ENCODE measurements around the gene RNF2. TPM values are rescaled to one million over a fixed set of nuclear protein-coding genes. Genes with fewer than 3 reads are reported as not detected.

The RNF2 gene
- total and polyA plus RNA-seq, 2 donors from 2014 or later = 6.7 to 26.0 TPM

GRCh38 chr1:185016880-185017279, 28.5 kb upstream of the RNF2 start:
- H3K4me3 ChIP-seq (ENCODE audit: low read length in 3 of 3) = no peak overlapping the region
- DNase-seq = no peak
- peaks cover 0 to 7% (median 0%) of the 10 kb centered on the region in 3 donors for H3K4me1 ChIP-seq (ENCODE audit: control insufficient read depth in 2 of 3, insufficient read depth in 2 of 3, low read depth in 1 of 3, low read length in 3 of 3)
- H3K27me3 ChIP-seq (ENCODE audit: control insufficient read depth, insufficient read depth, low read length) = no peaks in the 10 kb centered on the region
- no peak for FAIRE-seq
- intact Hi-C loops (cut with DNase I) = no loop called here
- no peaks in the 10 kb centered on the region for H3K9me3 ChIP-seq (ENCODE audit: control insufficient read depth in 2 of 3, insufficient read depth in 1 of 3, low read length in 3 of 3)
- no peaks in the 10 kb centered on the region for H3K36me3 ChIP-seq (ENCODE audit: control insufficient read depth in 2 of 3, insufficient read depth in 3 of 3, low read length in 3 of 3)
- no peak for TF ChIP-seq CTCF (IDR thresholded peaks at IDR 0.05; ENCODE audit: borderline replicate concordance, extremely low read depth, insufficient read depth)
- no peak overlapping the region for H3K9ac ChIP-seq (ENCODE audit: low read length in 3 of 3)
- H3K27ac ChIP-seq (ENCODE audit: low read depth in 2 of 2, low read length in 2 of 2) = no peak overlapping the region

GRCh38 chr1:185017338-185017737, 28.0 kb upstream of the RNF2 start:
- Histone ChIP-seq H3K9ac (ENCODE audit: low read length in 3 of 3) (no peak overlapping the region), H3K27me3 (ENCODE audit: control insufficient read depth, insufficient read depth, low read length) (no peaks in the 10 kb centered on the region), H3K36me3 (ENCODE audit: control insufficient read depth in 2 of 3, insufficient read depth in 3 of 3, low read length in 3 of 3) (no peaks in the 10 kb centered on the region), H3K4me3 (ENCODE audit: low read length in 3 of 3) (no peak overlapping the region), H3K9me3 (ENCODE audit: control insufficient read depth in 2 of 3, insufficient read depth in 1 of 3, low read length in 3 of 3) (no peaks in the 10 kb centered on the region), H3K27ac (ENCODE audit: low read depth in 2 of 2, low read length in 2 of 2) (no peak overlapping the region), H3K4me1 (ENCODE audit: control insufficient read depth in 2 of 3, insufficient read depth in 2 of 3, low read depth in 1 of 3, low read length in 3 of 3) (peaks cover 0 to 7% (median 0%) of the 10 kb centered on the region in 3 donors)
- DNase-seq = no peak
- TF ChIP-seq CTCF (IDR thresholded peaks at IDR 0.05; ENCODE audit: borderline replicate concordance, extremely low read depth, insufficient read depth) = no peak
- no peak for FAIRE-seq
- intact Hi-C loops (cut with DNase I) = no loop called here

GRCh38 chr1:185017966-185018365, 27.4 kb upstream of the RNF2 start:
- Histone ChIP-seq H3K36me3 (ENCODE audit: control insufficient read depth in 2 of 3, insufficient read depth in 3 of 3, low read length in 3 of 3) (no peaks in the 10 kb centered on the region), H3K27me3 (ENCODE audit: control insufficient read depth, insufficient read depth, low read length) (no peaks in the 10 kb centered on the region), H3K9ac (ENCODE audit: low read length in 3 of 3) (no peak overlapping the region), H3K9me3 (ENCODE audit: control insufficient read depth in 2 of 3, insufficient read depth in 1 of 3, low read length in 3 of 3) (no peaks in the 10 kb centered on the region), H3K4me3 (ENCODE audit: low read length in 3 of 3) (no peak overlapping the region), H3K27ac (ENCODE audit: low read depth in 2 of 2, low read length in 2 of 2) (no peak overlapping the region), H3K4me1 (ENCODE audit: control insufficient read depth in 2 of 3, insufficient read depth in 2 of 3, low read depth in 1 of 3, low read length in 3 of 3) (peaks cover 0 to 7% (median 0%) of the 10 kb centered on the region in 3 donors)
- no peak for TF ChIP-seq CTCF (IDR thresholded peaks at IDR 0.05; ENCODE audit: borderline replicate concordance, extremely low read depth, insufficient read depth)
- intact Hi-C loops (cut with DNase I) = no loop called here
- FAIRE-seq (no peak), DNase-seq (no peak)

GRCh38 chr1:185027252-185027882, 18.0 kb upstream of the RNF2 start:
- no peak for FAIRE-seq
- TF ChIP-seq CTCF (IDR thresholded peaks at IDR 0.05; ENCODE audit: borderline replicate concordance, extremely low read depth, insufficient read depth) = no peak

More at GRCh38 chr1:185027252-185027882, 18.0 kb upstream of the RNF2 start:
- Histone ChIP-seq H3K27ac (ENCODE audit: low read depth in 2 of 2, low read length in 2 of 2) (no peak overlapping the region), H3K4me3 (ENCODE audit: low read length in 3 of 3) (no peak overlapping the region), H3K36me3 (ENCODE audit: control insufficient read depth in 2 of 3, insufficient read depth in 3 of 3, low read length in 3 of 3) (no peaks in the 10 kb centered on the region), H3K4me1 (ENCODE audit: control insufficient read depth in 2 of 3, insufficient read depth in 2 of 3, low read depth in 1 of 3, low read length in 3 of 3) (no peaks in the 10 kb centered on the region), H3K9ac (ENCODE audit: low read length in 3 of 3) (no peak overlapping the region), H3K27me3 (ENCODE audit: control insufficient read depth, insufficient read depth, low read length) (no peaks in the 10 kb centered on the region), H3K9me3 (ENCODE audit: control insufficient read depth in 2 of 3, insufficient read depth in 1 of 3, low read length in 3 of 3) (peaks cover 0 to 3% (median 0%) of the 10 kb centered on the region in 3 donors)
- intact Hi-C loops (cut with DNase I) = no loop called here
- no peak for DNase-seq

All from kidney (tissue), 14 donors.